ENCODE measurements around the gene BAX. TPM values are rescaled to one million over a fixed set of nuclear protein-coding genes. Genes with fewer than 3 reads are reported as not detected.
A peak's percentile ranks its signal among the peaks of the same experiment; 100 is the strongest.

The BAX gene
- total and polyA plus RNA-seq, 2 of the 13 experiments (the other 11 are each of a cell fraction or from before 2014, with no cell fraction given): 139 to 176 TPM

- H2AFZ ChIP-seq (ENCODE audit: low read length): no peak within 1 kb of the TSS
- in situ Hi-C loops (cut with HindIII; ENCODE audit: extremely low pct_ligation_motif_present, low pct_unique_long_range_greater_than_20kb) (no loop called here), intact Hi-C loops (cut with micrococcal nuclease; ENCODE audit: unreplicated experiment) (loop anchor here (10.0 kb wide), 2 partner anchors 90 to 180 kb away; partner anchors contain the start of gene PPP1R15A)
- peaks cover 33% of the 10 kb centered on the region for H4K20me1 ChIP-seq (ENCODE audit: insufficient read depth, low read length)
- H3K9me3 ChIP-seq (ENCODE audit: low read length): no peaks in the 10 kb centered on the region
- peaks cover 49% of the 10 kb centered on the region for H3K4me1 ChIP-seq (ENCODE audit: insufficient read depth, low read length)
- H3K9ac ChIP-seq (ENCODE audit: insufficient read depth, low read depth, low read length): peak within 1 kb of the TSS; percentile 98
- ATAC-seq (peak; percentile 17), DNase-seq (ENCODE audit: low spot score) (peak; percentile 95), FAIRE-seq (peak; percentile 58)
- H3K27me3 ChIP-seq (ENCODE audit: control insufficient read depth in 1 of 2, insufficient read depth in 2 of 2, low read length in 2 of 2): no peaks in the 10 kb centered on the region; a peak in 1 of 5 replicates
- CTCF ChIA-PET (ENCODE audit: low intra/inter-chr PET ratio, low total read pairs): no interaction called here
- H3K36me3 ChIP-seq (replicated peaks in 1 of 2; ENCODE audit: control insufficient read depth in 1 of 2, insufficient read depth in 2 of 2, low read length in 2 of 2): peaks cover 3 to 19% of the 10 kb centered on the region in 2 experiments
- WGBS (ENCODE audit: low lambda C conversion rate): under 1% methylated on average over 34 of the region's 52 CpGs
- BruUV-seq (replicated peaks): no TSS peak
- peak within 1 kb of the TSS; percentile 100 for H3K27ac ChIP-seq (ENCODE audit: extremely low read length, insufficient read depth, low read length)
- peak within 1 kb of the TSS; percentile 97 for H3K4me2 ChIP-seq (ENCODE audit: low read depth, low read length)
- peak within 1 kb of the TSS; percentile 80 to 99 (median 89) for H3K4me3 ChIP-seq (replicated peaks in 1 of 3; ENCODE audit: insufficient read depth in 1 of 3, low read depth in 2 of 3, low read length in 3 of 3)
- H3K79me2 ChIP-seq (ENCODE audit: insufficient read depth, low read length): peaks cover 25% of the 10 kb centered on the region
- POLR2A ChIA-PET: interaction anchor here (1.2 to 5.6 kb wide), 7 partner anchors 10 to 97 kb away, joined by 3 to 153 read pairs (median 26); partner anchors contain the start of genes BAX, GYS1, NUCB1 and PLEKHA4
- TF ChIP-seq ZNF350 (CRISPR knock-in tag; IDR thresholded peaks at IDR 0.05; ENCODE audit: borderline replicate concordance, low read depth) (peak; percentile 82), ZFP90 (CRISPR knock-in tag; IDR thresholded peaks at IDR 0.05; ENCODE audit: borderline replicate concordance) (peak; percentile 94), ARID5B (CRISPR knock-in tag; IDR thresholded peaks at IDR 0.05) (peak; percentile 51), ZBTB14 (CRISPR knock-in tag; IDR thresholded peaks at IDR 0.05) (peak; percentile 55; the same call in 1 of the 2 replicates), AHR (CRISPR knock-in tag; IDR thresholded peaks at IDR 0.05) (peak; percentile 76; the same call in 1 of the 2 replicates), ZNF547 (CRISPR knock-in tag; IDR thresholded peaks at IDR 0.05) (peak; percentile 90), ZNF296 (CRISPR knock-in tag; conservative IDR thresholded peaks at IDR 0.05) (no peak), PTBP1 (IDR thresholded peaks at IDR 0.05; ENCODE audit: low read depth, low read length, poor library complexity, severe bottlenecking) (no peak), KAT2B (IDR thresholded peaks at IDR 0.05; ENCODE audit: borderline replicate concordance, low read depth, low read length) (no peak), RFXAP (CRISPR knock-in tag; IDR thresholded peaks at IDR 0.05; ENCODE audit: borderline replicate concordance) (peak; percentile 88), NFYB (CRISPR knock-in tag; IDR thresholded peaks at IDR 0.05) (peak; percentile 87), DMAP1 (CRISPR knock-in tag; IDR thresholded peaks at IDR 0.05) (peak; percentile 65), IRF1 (CRISPR knock-in tag; IDR thresholded peaks at IDR 0.05; ENCODE audit: low read depth) (0 out of 2 replicates have a peak, but pooled peaks have one; percentile 27), ZBTB38 (CRISPR knock-in tag; IDR thresholded peaks at IDR 0.05) (peak; percentile 67), DMTF1 (CRISPR knock-in tag; IDR thresholded peaks at IDR 0.05) (0 out of 2 replicates have a peak, but pooled peaks have one; percentile 34)
These were observed 10.5 kb downstream of the BAX start, which contains the start of gene FTL for GRCh38 chr19:48965040-48965805. TSS of gene FTL (plus strand) at chr19:48965309. CDS start at chr19:48965508, 199 bp downstream.
